ENCODE measurements around the gene ORAI3.

- TF ChIP-seq EZH2 (IDR thresholded peaks at IDR 0.05; ENCODE audit: insufficient read depth, poor library complexity, severe bottlenecking) (no peak), EZH2phosphoT487 (IDR thresholded peaks at IDR 0.05; ENCODE audit: insufficient read depth, low read depth) (no peak)
Observed at GRCh38 chr16:30949650-30950515, 1.0 kb downstream of the ORAI3 start.

All from GM23248 (cell line).